HFFc6 (cell line): ENCODE measurements around the gene RBM10. TPM values are rescaled to one million over a fixed set of nuclear protein-coding genes. Genes with fewer than 3 reads are reported as not detected.
A peak's percentile ranks its signal among the peaks of the same experiment; 100 is the strongest.

Experiments used
- DNase-seq: peaks from one replicate; pipeline ENCODE4 v3.0.0-alpha.2; 2018
- H3K27ac Mint-ChIP-seq: 2 replicates; pipeline ENCODE4 v1.8.0; 2020; ENCODE audit warnings: mild to moderate bottlenecking, mixed read lengths
- H3K27me3 Mint-ChIP-seq: 2 replicates; pipeline ENCODE4 v1.8.0; 2021; ENCODE audit warnings: mild to moderate bottlenecking, moderate library complexity, mixed read lengths; ENCODE audit not compliant: insufficient read depth
- H3K36me3 Mint-ChIP-seq: 2 replicates; pipeline ENCODE4 v1.8.0; 2021; ENCODE audit warnings: low read depth, mixed read lengths
- H3K4me1 Mint-ChIP-seq: 2 replicates; pipeline ENCODE4 v1.8.0; 2020; ENCODE audit warnings: low read depth, mixed read lengths
- H3K4me3 Mint-ChIP-seq: 2 replicates; pipeline ENCODE4 v1.8.0; 2020; ENCODE audit warnings: mild to moderate bottlenecking, moderate library complexity, mixed read lengths
- H3K9me3 Mint-ChIP-seq: 2 replicates; pipeline ENCODE4 v1.8.0; 2020; ENCODE audit warnings: mild to moderate bottlenecking, mixed read lengths
- total RNA-seq, 6 experiments: library from RNA; stranded (reverse); fragmentation: NEBNext Ultra II Directional; extraction: Animal tissue kit (Norgen Biotek cat#: 25700); gene quantifications; 2 replicates in 1 of 6; 3 replicates in 5 of 6; pipeline ENCODE4 v1.2.3, GENCODE V29; 2021
- TF ChIP-seq, protein P1 (sequence below): fragments of 200-600 bp; sonication (generic); IDR thresholded peaks from 2 replicates; pipeline ENCODE4 v1.5.0; 2021; ENCODE audit warnings: antibody characterized with exemption, mild to moderate bottlenecking

RBM10 gene
- total RNA-seq, 6 experiments from 2014 or later = 38.8 to 44.3 (median 41.7) TPM

DNA sequence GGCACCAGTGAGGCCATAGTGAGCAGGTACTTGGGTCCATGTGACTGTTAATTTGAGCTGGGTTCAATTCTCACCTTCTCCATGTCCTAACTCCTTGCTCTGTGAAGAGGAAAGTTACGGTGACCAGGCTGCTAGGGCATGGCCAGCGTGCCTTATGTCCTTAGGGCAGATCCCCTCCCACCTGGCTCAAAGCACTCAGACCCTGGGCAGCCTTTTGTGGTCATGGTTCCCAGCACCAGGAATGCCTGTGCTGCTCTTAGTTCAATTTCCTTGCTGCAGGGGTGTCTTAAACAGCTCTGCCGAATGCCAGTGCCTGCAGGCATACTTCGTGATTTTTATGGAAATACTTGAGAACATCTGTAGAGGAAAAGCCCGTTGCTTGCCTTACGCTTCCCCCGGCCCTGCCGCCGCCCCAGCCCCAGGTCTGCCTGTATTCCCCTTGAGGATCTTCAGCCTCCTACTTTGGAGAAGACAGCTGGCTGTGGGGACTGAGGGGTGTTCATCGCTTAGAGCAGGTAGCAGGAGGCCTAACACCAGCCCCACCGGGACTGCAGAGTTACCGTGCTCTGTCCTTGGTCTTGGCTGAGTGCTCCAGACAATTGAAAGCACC, 70.4 kb downstream of the RBM10 start:
- peaks cover 31% of the 10 kb centered on the region for H3K4me1 Mint-ChIP-seq
- H3K27ac Mint-ChIP-seq = peak overlapping the region; percentile 95; the same call in 1 of the 2 replicates
- no peak for DNase-seq
- peaks cover 33% of the 10 kb centered on the region; the same call in 1 of the 2 replicates for H3K36me3 Mint-ChIP-seq
- no peak overlapping the region for H3K4me3 Mint-ChIP-seq
- H3K27me3 Mint-ChIP-seq = peaks cover 11% of the 10 kb centered on the region
- TF ChIP-seq, protein P1, sequence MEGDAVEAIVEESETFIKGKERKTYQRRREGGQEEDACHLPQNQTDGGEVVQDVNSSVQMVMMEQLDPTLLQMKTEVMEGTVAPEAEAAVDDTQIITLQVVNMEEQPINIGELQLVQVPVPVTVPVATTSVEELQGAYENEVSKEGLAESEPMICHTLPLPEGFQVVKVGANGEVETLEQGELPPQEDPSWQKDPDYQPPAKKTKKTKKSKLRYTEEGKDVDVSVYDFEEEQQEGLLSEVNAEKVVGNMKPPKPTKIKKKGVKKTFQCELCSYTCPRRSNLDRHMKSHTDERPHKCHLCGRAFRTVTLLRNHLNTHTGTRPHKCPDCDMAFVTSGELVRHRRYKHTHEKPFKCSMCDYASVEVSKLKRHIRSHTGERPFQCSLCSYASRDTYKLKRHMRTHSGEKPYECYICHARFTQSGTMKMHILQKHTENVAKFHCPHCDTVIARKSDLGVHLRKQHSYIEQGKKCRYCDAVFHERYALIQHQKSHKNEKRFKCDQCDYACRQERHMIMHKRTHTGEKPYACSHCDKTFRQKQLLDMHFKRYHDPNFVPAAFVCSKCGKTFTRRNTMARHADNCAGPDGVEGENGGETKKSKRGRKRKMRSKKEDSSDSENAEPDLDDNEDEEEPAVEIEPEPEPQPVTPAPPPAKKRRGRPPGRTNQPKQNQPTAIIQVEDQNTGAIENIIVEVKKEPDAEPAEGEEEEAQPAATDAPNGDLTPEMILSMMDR = no peak
- H3K9me3 Mint-ChIP-seq = no peaks in the 10 kb centered on the region

DNA sequence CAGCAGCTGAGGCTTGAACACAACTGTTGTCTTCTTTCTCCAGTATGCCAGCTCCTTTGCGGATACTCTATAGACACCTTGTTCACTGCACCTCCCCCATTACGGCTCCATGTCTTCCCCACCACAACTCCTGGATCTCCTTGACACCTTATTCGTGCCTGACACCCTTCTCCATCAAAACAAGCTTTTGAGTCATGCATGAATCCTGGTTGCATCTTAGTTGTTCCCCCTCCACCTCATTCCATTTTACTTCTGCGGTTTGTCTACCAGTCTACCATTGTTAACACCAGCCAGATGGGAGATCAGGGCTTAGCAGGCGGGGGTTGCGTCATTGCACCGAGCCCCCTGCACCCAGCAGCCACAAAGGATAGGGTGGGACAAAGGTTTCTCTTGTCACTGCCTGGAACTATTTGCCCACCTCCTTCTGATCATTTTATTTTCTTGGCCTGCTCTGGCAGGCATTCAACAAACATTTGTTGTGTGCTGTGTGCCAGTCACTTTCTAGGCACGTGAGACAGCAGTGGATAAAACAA, 71.4 kb downstream of the RBM10 start:
- peaks cover 34% of the 10 kb centered on the region; the same call in 1 of the 2 replicates for H3K36me3 Mint-ChIP-seq
- H3K4me3 Mint-ChIP-seq = peak overlapping the region; percentile 92
- TF ChIP-seq, protein P1 = no peak
- H3K27me3 Mint-ChIP-seq = peaks cover 13% of the 10 kb centered on the region
- peak overlapping the region; percentile 95 for H3K27ac Mint-ChIP-seq
- DNase-seq = no peak
- no peaks in the 10 kb centered on the region for H3K9me3 Mint-ChIP-seq
- H3K4me1 Mint-ChIP-seq = peaks cover 39% of the 10 kb centered on the region

- DNase-seq = peak; percentile 32
- Mint-ChIP-seq H3K4me1 (peaks cover 39% of the 10 kb centered on the region), H3K4me3 (peak overlapping the region; percentile 92), H3K36me3 (peaks cover 29% of the 10 kb centered on the region; the same call in 1 of the 2 replicates), H3K27ac (peak overlapping the region; percentile 95), H3K27me3 (peaks cover 13% of the 10 kb centered on the region), H3K9me3 (no peaks in the 10 kb centered on the region)
- TF ChIP-seq, protein P1 = no peak
Observed at GRCh38 chrX:47217121-47217851, 72.3 kb downstream of the RBM10 start.

DNA sequence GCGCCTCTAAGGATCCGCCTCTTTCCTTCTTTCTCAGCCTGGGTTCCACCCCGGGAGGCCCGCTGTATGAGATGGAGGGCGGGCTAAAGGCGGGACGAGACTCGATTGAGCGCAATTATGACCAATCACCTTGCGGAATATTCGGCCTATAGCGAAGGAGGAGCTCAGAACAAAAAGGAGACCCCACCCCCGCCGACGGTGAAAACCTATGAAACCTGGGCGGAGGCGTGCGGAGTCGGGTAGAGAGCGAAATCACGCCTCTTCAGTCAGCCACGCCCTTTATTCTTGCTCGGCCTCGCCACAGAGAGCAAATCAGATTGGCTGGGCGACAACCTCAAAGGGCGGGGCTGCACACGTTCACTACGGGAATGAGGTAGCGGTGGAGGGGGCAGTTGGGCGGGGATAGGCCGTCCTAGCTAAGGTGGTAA, 72.8 kb downstream of the RBM10 start:
- H3K4me3 Mint-ChIP-seq = peak overlapping the region; percentile 92
- H3K27me3 Mint-ChIP-seq = peaks cover 13% of the 10 kb centered on the region
- peaks cover 29% of the 10 kb centered on the region; the same call in 1 of the 2 replicates for H3K36me3 Mint-ChIP-seq
- TF ChIP-seq, protein P1 = no peak
- DNase-seq = peak; percentile 97
- H3K4me1 Mint-ChIP-seq = peaks cover 39% of the 10 kb centered on the region
- H3K9me3 Mint-ChIP-seq = no peaks in the 10 kb centered on the region
- peak overlapping the region; percentile 99 for H3K27ac Mint-ChIP-seq

GRCh38 chrX:47218280-47218919, 73.4 kb downstream of the RBM10 start, which contains the start of gene CDK16:
Gene CDK16, plus strand, starts transcription at chrX:47218681. Its CDS starts 4,877 bp downstream, at chrX:47223558.
- H3K9me3 Mint-ChIP-seq = no peaks in the 10 kb centered on the region
- H3K27ac Mint-ChIP-seq = peak within 1 kb of the TSS; percentile 99
- H3K36me3 Mint-ChIP-seq = peaks cover 29% of the 10 kb centered on the region; the same call in 1 of the 2 replicates
- TF ChIP-seq, protein P1 = no peak
- DNase-seq = peak; percentile 61
- peak within 1 kb of the TSS; percentile 97 for H3K4me3 Mint-ChIP-seq
- peaks cover 13% of the 10 kb centered on the region for H3K27me3 Mint-ChIP-seq
- H3K4me1 Mint-ChIP-seq = peaks cover 39% of the 10 kb centered on the region
